ENCODE data around the gene ZNF440.
"Not testable (repeated sequence)": the region's sequence is repeated elsewhere in the genome, so short reads cannot be mapped to it uniquely, and the experiment has no call there.

ZNF440 gene

DNA sequence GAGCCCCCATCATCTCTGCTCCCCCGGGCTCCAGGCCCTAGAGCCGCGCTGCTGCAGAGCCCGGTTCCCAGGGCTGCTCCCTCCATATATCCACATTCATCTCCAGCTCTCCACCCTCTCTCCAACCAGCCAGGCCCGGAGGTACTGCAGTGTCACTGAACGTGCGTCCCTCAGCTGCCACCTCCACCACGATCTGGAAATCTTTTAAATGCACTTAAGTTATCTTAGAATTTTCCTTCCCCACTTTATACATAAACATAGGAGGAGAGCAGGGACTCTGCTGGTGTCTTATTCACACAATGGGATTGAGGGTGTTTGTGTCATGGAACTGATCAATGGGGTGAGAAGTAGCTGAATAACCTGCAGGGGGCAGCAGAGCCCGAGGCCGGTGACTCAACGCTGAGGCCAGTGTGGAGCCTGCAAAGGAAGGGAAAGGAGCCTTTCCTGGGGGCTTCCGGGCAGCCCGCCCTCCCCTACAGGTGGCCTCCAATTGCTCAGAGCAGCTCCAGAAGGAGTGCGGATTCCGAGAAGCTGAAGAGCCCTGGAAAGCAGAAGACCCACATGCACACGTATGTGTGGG, 65.7 kb downstream of the ZNF440 start:
- not testable (repeated sequence) for H3K27ac ChIP-seq, H3K4me3 ChIP-seq

GRCh38 chr19:11880598-11880997, 66.5 kb downstream of the ZNF440 start:
- Histone ChIP-seq H3K27ac (no peak overlapping the region), H3K4me3 (no peak overlapping the region)

GRCh38 chr19:11881151-11881800, 67.2 kb downstream of the ZNF440 start:
- H3K4me3 ChIP-seq = no peak overlapping the region
- no peak overlapping the region for H3K27ac ChIP-seq

DNA sequence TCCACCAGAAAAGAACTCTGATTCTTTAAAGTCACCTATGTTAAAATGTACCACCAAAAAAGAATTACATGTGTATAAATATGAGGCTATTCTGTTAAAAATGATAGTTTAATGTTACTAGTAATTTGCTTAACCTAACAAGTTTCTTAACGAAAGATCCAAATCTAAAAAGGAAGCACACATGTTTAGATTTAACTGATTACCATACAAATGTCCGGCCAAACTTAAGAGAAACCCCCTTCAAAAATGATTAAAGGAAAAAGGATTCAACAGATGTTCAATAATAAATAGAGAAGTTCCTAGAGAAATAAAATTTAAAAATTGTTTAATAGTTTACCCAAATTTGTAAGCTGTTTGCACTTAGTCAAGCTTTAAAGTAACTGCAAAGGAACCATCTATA, 68.5 kb downstream of the ZNF440 start:
- Histone ChIP-seq H3K27ac (no peak overlapping the region), H3K4me3 (no peak overlapping the region)
